C4-2B (cell line): ENCODE data around the gene PLXNA4.

Source experiments
- ZFX ChIP-seq: fragments of 450-650 bp; IDR thresholded peaks from 2 replicates; pipeline ENCODE4 v1.6.1; 2017
- TF ChIP-seq, protein P1 (sequence below): fragments of 450-650 bp; conservative IDR thresholded peaks from 2 replicates; pipeline ENCODE4 v1.5.1; 2017; ENCODE audit warnings: mild to moderate bottlenecking

DNA sequence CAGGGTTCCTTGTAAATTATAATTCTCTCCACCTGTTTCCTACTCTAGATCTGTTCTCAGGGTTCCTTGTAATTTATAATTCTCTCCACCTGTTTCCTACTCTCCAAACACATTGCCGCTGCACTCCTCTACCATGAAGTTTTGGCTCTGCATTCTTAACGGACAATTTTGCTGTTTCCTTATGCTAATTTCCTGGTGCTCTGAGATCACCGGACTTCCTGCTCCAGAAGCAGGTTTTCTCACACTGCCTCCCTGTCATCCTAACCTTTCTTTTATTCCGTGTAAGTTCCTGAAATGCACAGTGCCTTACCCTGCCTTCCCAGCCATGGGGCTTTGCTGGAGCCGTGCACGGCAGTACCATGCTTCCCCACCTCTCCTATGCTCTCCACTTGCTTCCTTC lies 256.8 kb downstream of the PLXNA4 start:
- TF ChIP-seq, protein P1, sequence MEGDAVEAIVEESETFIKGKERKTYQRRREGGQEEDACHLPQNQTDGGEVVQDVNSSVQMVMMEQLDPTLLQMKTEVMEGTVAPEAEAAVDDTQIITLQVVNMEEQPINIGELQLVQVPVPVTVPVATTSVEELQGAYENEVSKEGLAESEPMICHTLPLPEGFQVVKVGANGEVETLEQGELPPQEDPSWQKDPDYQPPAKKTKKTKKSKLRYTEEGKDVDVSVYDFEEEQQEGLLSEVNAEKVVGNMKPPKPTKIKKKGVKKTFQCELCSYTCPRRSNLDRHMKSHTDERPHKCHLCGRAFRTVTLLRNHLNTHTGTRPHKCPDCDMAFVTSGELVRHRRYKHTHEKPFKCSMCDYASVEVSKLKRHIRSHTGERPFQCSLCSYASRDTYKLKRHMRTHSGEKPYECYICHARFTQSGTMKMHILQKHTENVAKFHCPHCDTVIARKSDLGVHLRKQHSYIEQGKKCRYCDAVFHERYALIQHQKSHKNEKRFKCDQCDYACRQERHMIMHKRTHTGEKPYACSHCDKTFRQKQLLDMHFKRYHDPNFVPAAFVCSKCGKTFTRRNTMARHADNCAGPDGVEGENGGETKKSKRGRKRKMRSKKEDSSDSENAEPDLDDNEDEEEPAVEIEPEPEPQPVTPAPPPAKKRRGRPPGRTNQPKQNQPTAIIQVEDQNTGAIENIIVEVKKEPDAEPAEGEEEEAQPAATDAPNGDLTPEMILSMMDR, result no peak
- TF ChIP-seq ZFX, result no peak
